ENCODE measurements around the gene ZRANB1. TPM values are rescaled to one million over a fixed set of nuclear protein-coding genes. Genes with fewer than 3 reads are reported as not detected.

ZRANB1 gene
- total and polyA plus RNA-seq, 2 experiments from 2014 or later = 4.2 to 26.7 TPM

- Histone ChIP-seq H3K9me2 (ENCODE audit: insufficient read depth) (0 out of 2 replicates have a peak, but pooled peaks cover 3% of the 10 kb centered on the region), H3K4me3 (no peak overlapping the region), H4K20me1 (replicated peaks; ENCODE audit: insufficient read depth) (peaks cover 56% of the 10 kb centered on the region), H3K27ac (ENCODE audit: low read depth) (no peak overlapping the region), H3K79me2 (replicated peaks; ENCODE audit: insufficient read depth) (peaks cover 100% of the 10 kb centered on the region), H2AFZ (no peak overlapping the region), H3K4me1 (ENCODE audit: insufficient read depth) (peaks cover 15% of the 10 kb centered on the region), H3K36me3 (ENCODE audit: insufficient read depth) (no peaks in the 10 kb centered on the region), H3K4me2 (no peak overlapping the region), H3F3A (replicated peaks; ENCODE audit: low read depth) (0 out of 2 replicates have a peak, but pooled peaks cover 2% of the 10 kb centered on the region), H3K27me3 (ENCODE audit: insufficient read depth) (no peaks in the 10 kb centered on the region)
- Mint-ChIP-seq H3K36me3 (ENCODE audit: low read depth) (no peaks in the 10 kb centered on the region), H3K4me3 (no peak overlapping the region), H3K4me1 (peaks cover 37% of the 10 kb centered on the region), H3K9me3 (no peaks in the 10 kb centered on the region), H3K27me3 (ENCODE audit: insufficient read depth, low read depth, poor library complexity) (no peaks in the 10 kb centered on the region), H3K27ac (no peak overlapping the region)
- TF ChIP-seq POLR2AphosphoS5 (IDR thresholded peaks at IDR 0.05; ENCODE audit: low read depth) (no peak), ZNF331 (CRISPR knock-in tag; IDR thresholded peaks at IDR 0.05; ENCODE audit: low read depth) (no peak), EZH2phosphoT487 (IDR thresholded peaks at IDR 0.05; ENCODE audit: unreplicated experiment) (no peak), EZH2 (IDR thresholded peaks at IDR 0.05; ENCODE audit: low read depth, unreplicated experiment) (no peak), REST (IDR thresholded peaks at IDR 0.05; ENCODE audit: unreplicated experiment) (no peak), NANOG (IDR thresholded peaks at IDR 0.05; ENCODE audit: borderline replicate concordance) (no peak), JUNB (IDR thresholded peaks at IDR 0.05; ENCODE audit: unreplicated experiment) (no peak), ZNF114 (CRISPR knock-in tag; IDR thresholded peaks at IDR 0.05) (no peak), ETS1 (IDR thresholded peaks at IDR 0.05) (no peak)
- ATAC-seq (no peak), DNase-seq (ENCODE audit: low spot score) (no peak)
These were observed 13.9 kb downstream of the ZRANB1 start for GRCh38 chr10:124955868-124956267.

GRCh38 chr10:124956764-124957163, 14.8 kb downstream of the ZRANB1 start:
- H3K4me3 Mint-ChIP-seq = no peak overlapping the region
- peaks cover 37% of the 10 kb centered on the region for H3K4me1 Mint-ChIP-seq
- Histone ChIP-seq H3K4me1 (ENCODE audit: insufficient read depth) (peaks cover 15% of the 10 kb centered on the region), H3K27me3 (ENCODE audit: insufficient read depth) (no peaks in the 10 kb centered on the region), H3K27ac (ENCODE audit: low read depth) (no peak overlapping the region), H4K20me1 (replicated peaks; ENCODE audit: insufficient read depth) (peaks cover 60% of the 10 kb centered on the region), H3F3A (replicated peaks; ENCODE audit: low read depth) (0 out of 2 replicates have a peak, but pooled peaks cover 2% of the 10 kb centered on the region), H2AFZ (no peak overlapping the region), H3K9me2 (ENCODE audit: insufficient read depth) (0 out of 2 replicates have a peak, but pooled peaks cover 3% of the 10 kb centered on the region), H3K4me2 (no peak overlapping the region), H3K4me3 (no peak overlapping the region), H3K36me3 (ENCODE audit: insufficient read depth) (no peaks in the 10 kb centered on the region), H3K79me2 (replicated peaks; ENCODE audit: insufficient read depth) (peaks cover 100% of the 10 kb centered on the region)
- no peaks in the 10 kb centered on the region for H3K27me3 Mint-ChIP-seq (ENCODE audit: insufficient read depth, low read depth, poor library complexity)
- H3K9me3 Mint-ChIP-seq = no peaks in the 10 kb centered on the region
- no peak overlapping the region for H3K27ac Mint-ChIP-seq
- no peaks in the 10 kb centered on the region for H3K36me3 Mint-ChIP-seq (ENCODE audit: low read depth)
- ATAC-seq = no peak
- DNase-seq (ENCODE audit: low spot score) = no peak
- TF ChIP-seq STAT1 (IDR thresholded peaks at IDR 0.05; ENCODE audit: unreplicated experiment) (no peak), POLR2AphosphoS5 (IDR thresholded peaks at IDR 0.05; ENCODE audit: low read depth) (no peak), ZNF462 (CRISPR knock-in tag; IDR thresholded peaks at IDR 0.05) (no peak), NANOG (IDR thresholded peaks at IDR 0.05; ENCODE audit: borderline replicate concordance) (no peak), JUNB (IDR thresholded peaks at IDR 0.05; ENCODE audit: unreplicated experiment) (no peak), EZH2phosphoT487 (IDR thresholded peaks at IDR 0.05; ENCODE audit: unreplicated experiment) (no peak), ZNF331 (CRISPR knock-in tag; IDR thresholded peaks at IDR 0.05; ENCODE audit: low read depth) (no peak)
